Measurements from ENCODE around the gene SRPK2. TPM values are rescaled to one million over a fixed set of nuclear protein-coding genes. Genes with fewer than 3 reads are reported as not detected.

The SRPK2 gene
- total and polyA plus RNA-seq, 2 of the 8 experiments (the other 6 are each of a cell fraction or from before 2014, with no cell fraction given), result 10.0 to 47.1 TPM

- TF ChIP-seq, protein P1, sequence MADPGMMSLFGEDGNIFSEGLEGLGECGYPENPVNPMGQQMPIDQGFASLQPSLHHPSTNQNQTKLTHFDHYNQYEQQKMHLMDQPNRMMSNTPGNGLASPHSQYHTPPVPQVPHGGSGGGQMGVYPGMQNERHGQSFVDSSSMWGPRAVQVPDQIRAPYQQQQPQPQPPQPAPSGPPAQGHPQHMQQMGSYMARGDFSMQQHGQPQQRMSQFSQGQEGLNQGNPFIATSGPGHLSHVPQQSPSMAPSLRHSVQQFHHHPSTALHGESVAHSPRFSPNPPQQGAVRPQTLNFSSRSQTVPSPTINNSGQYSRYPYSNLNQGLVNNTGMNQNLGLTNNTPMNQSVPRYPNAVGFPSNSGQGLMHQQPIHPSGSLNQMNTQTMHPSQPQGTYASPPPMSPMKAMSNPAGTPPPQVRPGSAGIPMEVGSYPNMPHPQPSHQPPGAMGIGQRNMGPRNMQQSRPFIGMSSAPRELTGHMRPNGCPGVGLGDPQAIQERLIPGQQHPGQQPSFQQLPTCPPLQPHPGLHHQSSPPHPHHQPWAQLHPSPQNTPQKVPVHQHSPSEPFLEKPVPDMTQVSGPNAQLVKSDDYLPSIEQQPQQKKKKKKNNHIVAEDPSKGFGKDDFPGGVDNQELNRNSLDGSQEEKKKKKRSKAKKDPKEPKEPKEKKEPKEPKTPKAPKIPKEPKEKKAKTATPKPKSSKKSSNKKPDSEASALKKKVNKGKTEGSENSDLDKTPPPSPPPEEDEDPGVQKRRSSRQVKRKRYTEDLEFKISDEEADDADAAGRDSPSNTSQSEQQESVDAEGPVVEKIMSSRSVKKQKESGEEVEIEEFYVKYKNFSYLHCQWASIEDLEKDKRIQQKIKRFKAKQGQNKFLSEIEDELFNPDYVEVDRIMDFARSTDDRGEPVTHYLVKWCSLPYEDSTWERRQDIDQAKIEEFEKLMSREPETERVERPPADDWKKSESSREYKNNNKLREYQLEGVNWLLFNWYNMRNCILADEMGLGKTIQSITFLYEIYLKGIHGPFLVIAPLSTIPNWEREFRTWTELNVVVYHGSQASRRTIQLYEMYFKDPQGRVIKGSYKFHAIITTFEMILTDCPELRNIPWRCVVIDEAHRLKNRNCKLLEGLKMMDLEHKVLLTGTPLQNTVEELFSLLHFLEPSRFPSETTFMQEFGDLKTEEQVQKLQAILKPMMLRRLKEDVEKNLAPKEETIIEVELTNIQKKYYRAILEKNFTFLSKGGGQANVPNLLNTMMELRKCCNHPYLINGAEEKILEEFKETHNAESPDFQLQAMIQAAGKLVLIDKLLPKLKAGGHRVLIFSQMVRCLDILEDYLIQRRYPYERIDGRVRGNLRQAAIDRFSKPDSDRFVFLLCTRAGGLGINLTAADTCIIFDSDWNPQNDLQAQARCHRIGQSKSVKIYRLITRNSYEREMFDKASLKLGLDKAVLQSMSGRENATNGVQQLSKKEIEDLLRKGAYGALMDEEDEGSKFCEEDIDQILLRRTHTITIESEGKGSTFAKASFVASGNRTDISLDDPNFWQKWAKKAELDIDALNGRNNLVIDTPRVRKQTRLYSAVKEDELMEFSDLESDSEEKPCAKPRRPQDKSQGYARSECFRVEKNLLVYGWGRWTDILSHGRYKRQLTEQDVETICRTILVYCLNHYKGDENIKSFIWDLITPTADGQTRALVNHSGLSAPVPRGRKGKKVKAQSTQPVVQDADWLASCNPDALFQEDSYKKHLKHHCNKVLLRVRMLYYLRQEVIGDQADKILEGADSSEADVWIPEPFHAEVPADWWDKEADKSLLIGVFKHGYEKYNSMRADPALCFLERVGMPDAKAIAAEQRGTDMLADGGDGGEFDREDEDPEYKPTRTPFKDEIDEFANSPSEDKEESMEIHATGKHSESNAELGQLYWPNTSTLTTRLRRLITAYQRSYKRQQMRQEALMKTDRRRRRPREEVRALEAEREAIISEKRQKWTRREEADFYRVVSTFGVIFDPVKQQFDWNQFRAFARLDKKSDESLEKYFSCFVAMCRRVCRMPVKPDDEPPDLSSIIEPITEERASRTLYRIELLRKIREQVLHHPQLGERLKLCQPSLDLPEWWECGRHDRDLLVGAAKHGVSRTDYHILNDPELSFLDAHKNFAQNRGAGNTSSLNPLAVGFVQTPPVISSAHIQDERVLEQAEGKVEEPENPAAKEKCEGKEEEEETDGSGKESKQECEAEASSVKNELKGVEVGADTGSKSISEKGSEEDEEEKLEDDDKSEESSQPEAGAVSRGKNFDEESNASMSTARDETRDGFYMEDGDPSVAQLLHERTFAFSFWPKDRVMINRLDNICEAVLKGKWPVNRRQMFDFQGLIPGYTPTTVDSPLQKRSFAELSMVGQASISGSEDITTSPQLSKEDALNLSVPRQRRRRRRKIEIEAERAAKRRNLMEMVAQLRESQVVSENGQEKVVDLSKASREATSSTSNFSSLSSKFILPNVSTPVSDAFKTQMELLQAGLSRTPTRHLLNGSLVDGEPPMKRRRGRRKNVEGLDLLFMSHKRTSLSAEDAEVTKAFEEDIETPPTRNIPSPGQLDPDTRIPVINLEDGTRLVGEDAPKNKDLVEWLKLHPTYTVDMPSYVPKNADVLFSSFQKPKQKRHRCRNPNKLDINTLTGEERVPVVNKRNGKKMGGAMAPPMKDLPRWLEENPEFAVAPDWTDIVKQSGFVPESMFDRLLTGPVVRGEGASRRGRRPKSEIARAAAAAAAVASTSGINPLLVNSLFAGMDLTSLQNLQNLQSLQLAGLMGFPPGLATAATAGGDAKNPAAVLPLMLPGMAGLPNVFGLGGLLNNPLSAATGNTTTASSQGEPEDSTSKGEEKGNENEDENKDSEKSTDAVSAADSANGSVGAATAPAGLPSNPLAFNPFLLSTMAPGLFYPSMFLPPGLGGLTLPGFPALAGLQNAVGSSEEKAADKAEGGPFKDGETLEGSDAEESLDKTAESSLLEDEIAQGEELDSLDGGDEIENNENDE (IDR thresholded peaks at IDR 0.05; ENCODE audit: insufficient replicate concordance, low read length), result no peak
- TF ChIP-seq RBBP5 (IDR thresholded peaks at IDR 0.05; ENCODE audit: borderline replicate concordance, low read depth, low read length), result no peak
- TF ChIP-seq TBP (IDR thresholded peaks at IDR 0.05; ENCODE audit: low read depth, low read length), result no peak
- no peak for TF ChIP-seq TEAD4 (IDR thresholded peaks at IDR 0.05; ENCODE audit: low read depth, low read length)
- no peak for TF ChIP-seq HDAC2 (IDR thresholded peaks at IDR 0.05; ENCODE audit: borderline replicate concordance in 1 of 2, low read depth in 2 of 2, low read length in 2 of 2)
- TF ChIP-seq EZH2 (IDR thresholded peaks at IDR 0.05; ENCODE audit: low read depth, low read length, severe bottlenecking), result no peak
- TF ChIP-seq RFX5 (IDR thresholded peaks at IDR 0.05; ENCODE audit: borderline replicate concordance, low read depth, low read length), result no peak
- TF ChIP-seq POLR2A (IDR thresholded peaks at IDR 0.05; ENCODE audit: control extremely low read depth in 1 of 2, low read depth in 2 of 2, low read length in 2 of 2), result no peak
- no peak for TF ChIP-seq NRF1 (IDR thresholded peaks at IDR 0.05; ENCODE audit: low read depth, low read length)
- no peak for TF ChIP-seq SUZ12 (IDR thresholded peaks at IDR 0.05; ENCODE audit: low read length)
- TF ChIP-seq E2F6 (IDR thresholded peaks at IDR 0.05), result no peak
These were observed 35.3 kb upstream of the SRPK2 start (continued) for GRCh38 chr7:105423987-105424386.
